Right ventricle myocardium inferior (tissue), 1 donor: ENCODE measurements around the gene DSTYK. TPM values are rescaled to one million over a fixed set of nuclear protein-coding genes. Genes with fewer than 3 reads are reported as not detected.

Experiments
- ATAC-seq: fragments of 200-7000 bp; cut with Tn5 transposase; one replicate; pipeline ENCODE4 v1.9.1; 2020; ENCODE audit warnings: mild to moderate bottlenecking, moderate library complexity
- DNase-seq: peaks from one replicate; pipeline ENCODE4 v3.0.0; 2021; ENCODE audit errors: missing footprints
- intact Hi-C: fragments of 100-400 bp; cut with DNase I; formaldehyde crosslinking; loops from one replicate; pipeline ENCODE4 v1.11.0; 2022
- total RNA-seq: library from RNA; stranded (reverse); fragmentation: NEBNext Ultra II Directional; extraction: Animal tissue kit (Norgen Biotek cat#: 25700); gene quantifications from one replicate; pipeline ENCODE4 v1.2.1, GENCODE V29; 2021
- donor health status: DM: no; HTN: yes; CAD: no; lungs with severe emphysema.

Gene DSTYK
- total RNA-seq, 1 donor from 2014 or later, result 5.2 TPM

- no peak for ATAC-seq
- DNase-seq, result no peak
- intact Hi-C loops, result no loop called here
These were observed 59.0 kb downstream of the DSTYK start for GRCh38 chr1:205152505-205152904.

- DNase-seq (no peak), ATAC-seq (no peak)
- intact Hi-C loops, result no loop called here
These were observed 60.7 kb downstream of the DSTYK start for GRCh38 chr1:205150651-205151428.

DNA sequence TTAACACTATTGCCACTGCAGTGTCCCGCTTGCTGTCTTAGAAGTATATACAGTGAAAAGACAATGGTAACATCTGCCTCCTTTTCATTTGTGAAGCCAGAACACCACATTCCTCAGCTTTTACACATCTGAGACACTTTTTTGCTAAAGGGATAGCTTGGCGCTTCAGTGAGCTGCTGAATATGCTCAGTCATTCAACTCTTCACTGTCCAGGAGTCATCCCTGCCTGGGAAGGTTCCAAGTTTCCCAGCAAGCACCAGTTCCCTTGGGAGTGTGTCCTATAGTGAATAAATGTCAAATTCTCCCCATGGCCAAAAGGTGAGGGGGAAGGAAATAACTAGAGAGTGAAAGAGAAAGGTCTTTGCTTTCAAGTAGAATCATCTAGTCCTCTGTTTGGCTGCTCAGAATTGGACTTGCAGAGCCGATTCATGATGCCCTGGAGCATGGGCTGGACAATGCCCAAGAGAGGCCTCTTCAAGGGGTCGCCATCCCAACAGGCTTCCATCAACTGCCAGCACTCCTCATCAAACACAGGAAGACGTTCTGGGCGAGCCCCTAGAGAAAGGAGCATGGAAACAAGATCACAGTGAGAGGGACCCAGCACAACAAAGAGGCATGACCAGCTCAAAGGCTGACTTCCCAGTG, 64.2 kb downstream of the DSTYK start:
- DNase-seq, result no peak
- ATAC-seq, result no peak
- intact Hi-C loops, result no loop called here

- intact Hi-C loops, result loop anchor here (5.0 kb wide), 1 partner anchor 113 kb away; no protein-coding TSS in a partner anchor
- DNase-seq, result no peak
These were observed 66.8 kb downstream of the DSTYK start for GRCh38 chr1:205144751-205145150.

GRCh38 chr1:205144046-205144720, 67.3 kb downstream of the DSTYK start:
- DNase-seq, result no peak
- intact Hi-C loops, result loop anchor here (5.0 kb wide), 1 partner anchor 113 kb away; no protein-coding TSS in a partner anchor
- no peak for ATAC-seq

More at GRCh38 chr1:205144751-205145150, 66.8 kb downstream of the DSTYK start:
- no peak for ATAC-seq

DNA sequence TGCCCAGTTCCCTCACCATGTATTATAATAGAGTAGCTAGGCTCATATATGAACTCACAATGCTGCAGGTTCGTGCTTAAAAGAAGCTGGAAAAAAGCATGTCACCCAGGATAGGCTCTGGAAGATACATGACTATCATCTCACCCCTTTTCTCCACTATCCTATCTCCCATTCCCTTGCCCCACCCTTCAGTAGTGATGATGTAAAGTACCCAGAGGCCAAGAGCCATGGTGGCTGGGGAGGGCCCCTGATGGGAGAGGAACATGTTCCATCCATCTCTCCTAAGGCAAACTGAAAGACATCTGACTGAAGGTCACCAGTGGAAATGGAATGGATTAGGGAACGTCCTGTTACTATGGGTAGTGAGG, 69.4 kb downstream of the DSTYK start:
- intact Hi-C loops, result loop anchor here (5.0 kb wide), 1 partner anchor 115 kb away; no protein-coding TSS in a partner anchor
- ATAC-seq (no peak), DNase-seq (no peak)

DNA sequence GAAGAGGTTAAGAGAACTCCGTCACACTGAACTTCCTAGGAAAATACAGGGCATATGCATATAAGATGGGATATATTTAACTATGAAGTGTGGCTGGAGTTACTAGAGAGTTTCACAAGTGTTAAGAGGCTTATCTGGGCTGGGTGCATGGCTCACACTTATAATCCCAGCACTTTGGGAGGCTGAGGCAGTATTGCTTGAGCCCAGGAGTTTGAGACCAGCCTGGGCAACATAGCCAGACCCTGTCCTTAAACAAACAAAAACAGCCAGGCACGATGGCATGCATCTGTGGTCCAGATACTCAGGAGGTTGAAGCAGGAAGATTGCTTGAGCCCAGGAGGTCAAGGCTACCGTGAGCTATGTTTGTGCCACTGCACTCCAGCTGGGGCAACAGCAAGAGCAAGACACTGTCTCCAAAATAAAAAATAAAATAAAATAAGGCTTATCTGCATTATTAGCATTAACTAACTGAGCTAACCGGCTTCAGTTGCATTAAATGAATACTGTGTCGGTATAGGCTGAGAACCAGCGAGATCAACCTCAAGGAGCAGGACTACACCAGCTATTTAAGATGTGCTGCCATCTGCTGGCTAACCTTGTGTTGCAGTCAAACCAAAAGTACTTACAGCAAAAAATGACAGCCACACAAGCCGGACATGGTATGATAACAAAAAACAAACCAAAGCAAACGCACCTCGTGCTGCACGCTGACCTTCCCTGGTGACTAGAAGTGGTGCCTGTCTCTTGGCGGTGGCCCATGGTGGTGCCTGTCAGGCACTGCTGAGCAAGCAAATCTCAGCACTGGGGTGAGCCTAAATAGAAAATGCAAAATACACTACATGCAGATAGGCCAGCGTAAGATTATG, 70.0 kb downstream of the DSTYK start:
- intact Hi-C loops, result loop anchor here (2.0 to 5.0 kb wide), 2 partner anchors 116 to 153 kb away; no protein-coding TSS in a partner anchor
- ATAC-seq, result peak; percentile 78

DNA sequence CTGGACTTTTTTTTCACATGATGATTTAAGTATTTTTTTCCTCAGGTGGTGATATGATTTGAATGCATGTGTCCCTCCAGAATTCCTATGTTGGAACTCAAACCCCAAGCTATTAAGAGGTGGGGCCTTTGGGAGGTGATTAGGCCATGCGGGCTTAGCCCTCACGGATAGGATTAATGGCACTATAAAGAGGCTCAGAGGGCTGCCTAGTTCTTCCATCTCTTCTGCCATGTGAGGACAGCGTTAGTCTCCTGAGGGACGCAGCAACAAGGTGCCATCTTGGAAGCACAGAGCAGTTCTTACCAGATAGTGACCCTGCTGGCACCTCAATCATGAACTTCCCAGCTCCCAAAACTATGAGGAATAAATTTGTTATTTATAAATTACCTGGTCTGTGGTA, 71.4 kb downstream of the DSTYK start:
- no peak for ATAC-seq
- DNase-seq, result no peak
- intact Hi-C loops, result loop anchor here (2.0 to 5.0 kb wide), 2 partner anchors 117 to 151 kb away; no protein-coding TSS in a partner anchor

More for the DNA sequence above, 70.0 kb downstream of the DSTYK start:
- DNase-seq, result no peak

GRCh38 chr1:205137901-205138300, 73.6 kb downstream of the DSTYK start:
- ATAC-seq (no peak), DNase-seq (no peak)
- intact Hi-C loops, result no loop called here

- intact Hi-C loops, result no loop called here
- no peak for ATAC-seq
These were observed 78.2 kb downstream of the DSTYK start for GRCh38 chr1:205133287-205133686.

DNA sequence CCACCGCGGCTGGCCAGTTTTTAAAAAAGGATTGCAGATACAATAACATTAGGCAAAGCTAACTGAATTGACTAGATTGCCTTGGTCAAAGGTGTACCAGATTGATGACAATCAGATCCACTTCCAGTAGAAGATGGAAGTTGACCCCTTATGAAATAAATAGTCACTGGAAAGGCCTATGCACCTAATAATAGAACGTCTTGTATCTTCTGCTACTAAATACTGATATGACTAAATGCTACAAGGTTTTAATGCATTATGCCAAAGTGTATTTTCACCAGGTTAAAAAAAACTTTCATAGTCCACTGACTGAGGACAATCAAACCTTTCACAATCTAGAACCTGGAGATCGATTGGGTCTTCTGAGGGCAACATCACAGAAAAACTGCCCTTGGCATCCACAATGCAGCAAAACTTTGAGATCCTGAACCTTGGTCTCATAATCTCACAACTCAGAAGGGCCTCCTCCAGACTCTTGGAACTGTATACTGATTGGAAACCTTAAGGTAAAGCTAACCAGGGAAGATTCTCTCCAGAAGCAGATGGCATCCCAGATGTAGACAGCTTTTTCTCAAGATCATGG, 82.0 kb downstream of the DSTYK start:
- DNase-seq (no peak), ATAC-seq (no peak)
- intact Hi-C loops, result no loop called here

More at GRCh38 chr1:205133287-205133686, 78.2 kb downstream of the DSTYK start:
- no peak for DNase-seq

GRCh38 chr1:205128050-205128449, 83.5 kb downstream of the DSTYK start:
- intact Hi-C loops, result no loop called here
- ATAC-seq, result no peak

GRCh38 chr1:205127646-205128045, 83.9 kb downstream of the DSTYK start:
- DNase-seq, result no peak
- intact Hi-C loops, result no loop called here
- ATAC-seq, result no peak

More at GRCh38 chr1:205128050-205128449, 83.5 kb downstream of the DSTYK start:
- no peak for DNase-seq

DNA sequence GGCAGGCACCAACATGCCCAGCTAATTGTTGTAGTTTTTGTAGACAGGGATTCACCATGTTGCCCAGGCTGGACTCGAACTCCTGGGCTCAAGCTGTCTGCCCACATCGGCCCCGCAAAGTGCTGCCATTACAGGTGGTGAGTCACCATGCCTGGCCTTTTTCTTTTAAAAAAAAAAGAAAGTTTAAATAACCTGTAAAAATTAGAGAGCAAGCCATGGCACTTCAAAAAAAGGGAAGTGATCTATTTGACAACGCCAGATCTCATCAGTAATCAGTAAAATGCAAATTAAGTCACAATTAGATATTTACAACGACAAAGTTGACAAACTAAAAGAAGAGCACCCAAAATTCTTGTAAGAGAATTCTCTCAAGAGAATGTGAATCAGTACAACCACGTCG, 86.8 kb downstream of the DSTYK start:
- no peak for ATAC-seq
- intact Hi-C loops, result loop anchor here (5.0 kb wide), 1 partner anchor 88 kb away; the partner anchor contains the start of gene DSTYK

DNA sequence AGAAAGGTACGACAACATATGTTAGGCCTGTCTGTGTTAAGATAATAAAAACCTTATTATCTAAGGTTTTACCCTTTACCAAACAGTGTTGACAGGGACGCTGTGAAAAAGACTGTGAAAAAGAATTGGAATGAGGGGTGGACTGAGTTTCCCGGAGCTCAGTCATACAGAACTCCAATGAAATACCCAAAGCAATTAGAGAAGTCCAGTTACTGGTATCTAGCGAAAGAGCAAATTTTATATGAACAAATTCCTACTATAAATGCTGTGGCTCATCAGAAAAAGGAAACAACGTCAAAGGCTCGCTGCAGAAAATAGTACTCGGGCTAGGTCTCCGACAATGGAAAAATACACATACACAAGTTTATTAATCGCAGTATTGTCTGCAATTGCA, 89.0 kb downstream of the DSTYK start:
- DNase-seq (no peak), ATAC-seq (peak; percentile 7)
- intact Hi-C loops, result loop anchor here (2.0 to 5.0 kb wide), 2 partner anchors 90 to 134 kb away; partner anchors contain the start of gene DSTYK

More for the DNA sequence above, 86.8 kb downstream of the DSTYK start:
- DNase-seq, result no peak

DNA sequence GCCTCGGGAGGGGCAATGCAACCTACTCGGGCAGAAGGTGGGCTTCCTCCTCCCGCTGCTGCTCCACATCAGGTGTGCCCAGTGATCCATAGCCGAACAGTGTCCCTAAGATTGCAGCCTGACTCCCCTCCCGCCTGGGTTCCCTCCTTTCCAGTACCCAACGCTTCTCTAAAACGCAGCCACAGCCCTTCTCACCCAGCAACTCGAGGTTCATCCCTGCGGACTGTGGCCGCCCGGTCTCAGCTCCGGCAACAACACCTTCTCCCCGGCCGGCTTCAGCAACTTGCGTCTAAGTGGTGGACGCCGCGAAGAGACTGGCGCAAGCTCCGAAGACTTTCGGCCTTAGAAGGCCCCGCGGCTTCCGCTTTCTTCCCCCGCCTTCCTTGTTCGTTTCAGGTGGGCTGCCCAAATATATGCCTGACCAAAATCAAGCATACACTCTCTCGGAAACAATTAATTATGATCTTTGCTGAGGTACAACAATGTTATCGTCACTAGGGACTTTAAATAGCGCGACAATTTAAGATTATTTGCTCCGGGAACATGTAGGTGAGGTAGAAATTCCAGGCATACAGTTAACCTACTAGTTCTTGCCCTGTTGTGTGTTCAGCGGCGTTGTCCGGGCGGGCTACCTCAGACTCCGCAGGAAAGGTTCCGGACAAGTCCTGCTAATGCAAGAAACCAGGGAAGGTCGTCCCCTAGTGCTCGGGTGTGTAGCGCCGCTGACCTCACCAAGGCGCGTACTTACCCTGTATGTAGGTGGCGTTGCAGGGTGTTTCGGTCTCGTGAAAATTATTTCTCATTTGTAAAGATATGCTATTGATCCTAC, 89.6 kb downstream of the DSTYK start, which contains the start of gene RBBP5:
TSS of gene RBBP5 (minus strand) at position 319 of the 829 bp plus-strand sequence. CDS start at position 214, 105 bp downstream.
- ATAC-seq (peak; percentile 99), DNase-seq (peak; percentile 97)
- intact Hi-C loops, result loop anchor here (2.0 to 5.0 kb wide), 2 partner anchors 90 to 135 kb away; partner anchors contain the start of gene DSTYK

DNA sequence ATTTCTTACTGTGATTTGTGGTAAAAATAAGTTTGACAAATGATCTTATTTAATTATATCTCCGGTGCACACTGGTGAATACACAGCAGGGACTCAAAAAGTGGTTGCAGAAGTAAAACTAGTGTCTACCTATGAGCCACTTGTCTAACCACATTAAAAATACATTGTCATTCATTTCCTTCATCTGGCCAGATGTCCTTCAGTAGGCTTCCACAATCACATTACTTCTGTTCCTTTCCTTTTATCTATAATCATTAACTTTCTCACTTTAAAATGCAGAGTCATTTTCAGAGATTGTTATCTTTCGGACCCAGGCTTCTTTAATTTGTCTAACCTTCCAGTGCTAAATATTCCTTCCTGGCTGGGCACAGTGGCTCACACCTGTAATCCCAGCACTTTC, 92.8 kb downstream of the DSTYK start:
- ATAC-seq (no peak), DNase-seq (no peak)
- intact Hi-C loops, result no loop called here
